Measurements from ENCODE around the gene ZFYVE28. TPM values are rescaled to one million over a fixed set of nuclear protein-coding genes. Genes with fewer than 3 reads are reported as not detected.

ZFYVE28 gene
- total RNA-seq, 5 donors from 2014 or later (not counting 1 experiment from before 2014, with no cell fraction given) = 33.4 to 56.2 (median 45.4) TPM

- 93% methylated on average over 16 of the region's 19 CpGs for WGBS (ENCODE audit: insufficient coverage)
- H3K27ac ChIP-seq (ENCODE audit: low read length) = no peak overlapping the region
- peaks cover 2 to 17% (median 5%) of the 10 kb centered on the region in 3 donors for H3K4me1 Mint-ChIP-seq
- CTCF ChIA-PET = interaction anchor here in 1 of 2 donors (0.6 kb wide), 1 partner anchor 712 kb away, joined by 4 read pairs; no protein-coding TSS in a partner anchor
- ATAC-seq (replicated peaks in 1 of 4) = no peak
- H3K27me3 Mint-ChIP-seq = no peaks in the 10 kb centered on the region
- H3K27ac Mint-ChIP-seq = no peak overlapping the region
- H3K36me3 Mint-ChIP-seq = peaks cover 25% of the 10 kb centered on the region
- peaks cover 0 to 5% of the 10 kb centered on the region in 2 experiments for H3K4me1 ChIP-seq (ENCODE audit: control insufficient read depth in 1 of 2, extremely low read depth in 1 of 2, insufficient read depth in 2 of 2, low read length in 2 of 2)
- no peak overlapping the region for H3K4me3 ChIP-seq (ENCODE audit: control insufficient read depth in 1 of 2, extremely low read depth in 1 of 2, low read length in 1 of 2)
- H3K9me3 ChIP-seq = peaks cover 2% of the 10 kb centered on the region
- no peak overlapping the region for H3K4me3 Mint-ChIP-seq
- H3K36me3 ChIP-seq (ENCODE audit: control insufficient read depth in 2 of 2, extremely low read depth in 1 of 2, insufficient read depth in 1 of 2, low read length in 1 of 2) = peaks cover 0 to 8% of the 10 kb centered on the region in 2 donors
- H3K27me3 ChIP-seq (replicated peaks in 1 of 2; ENCODE audit: control insufficient read depth in 2 of 2, extremely low read depth in 1 of 2, insufficient read depth in 2 of 2, low read length in 1 of 2) = no peaks in the 10 kb centered on the region
- POLR2A ChIA-PET = no interaction called here
- H3K9me3 Mint-ChIP-seq = peaks cover 5 to 9% (median 6%) of the 10 kb centered on the region in 3 donors
- DNase-seq = no peak
Measured at GRCh38 chr4:2303121-2303685, 115.2 kb downstream of the ZFYVE28 start.

DNA sequence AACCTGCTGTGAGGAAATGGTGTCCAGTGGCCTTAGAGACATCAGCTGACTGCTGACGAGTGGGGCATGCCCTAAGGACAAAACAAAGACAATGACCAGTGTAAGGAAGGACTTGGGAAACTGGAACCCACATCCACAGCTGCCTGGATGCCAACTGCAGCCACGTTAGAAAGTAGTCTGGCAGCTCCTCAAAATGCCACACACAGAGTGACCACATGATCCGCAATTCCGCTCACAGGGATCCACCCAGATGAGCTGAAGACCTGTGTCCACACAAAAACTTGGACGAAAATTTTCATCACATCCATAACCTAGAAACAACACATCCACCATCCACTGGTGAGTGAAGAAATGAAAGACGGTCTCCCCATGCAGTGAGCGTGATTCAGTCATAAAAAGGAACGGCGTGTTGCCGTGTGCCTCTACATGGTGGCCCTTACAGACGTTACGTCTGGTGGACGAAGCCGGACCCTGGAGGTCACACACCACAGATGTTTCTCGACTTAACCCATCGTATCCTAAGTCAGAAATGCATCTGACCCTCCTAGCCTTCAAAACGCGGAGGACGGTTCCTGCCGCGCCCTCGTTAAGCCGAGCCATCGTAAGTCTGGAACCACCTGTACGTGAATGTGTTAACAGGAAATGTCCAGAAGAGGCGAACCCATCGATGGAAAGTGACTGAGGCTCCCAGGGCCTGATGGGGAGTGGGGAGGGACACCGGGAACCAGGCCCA is 115.9 kb downstream of the ZFYVE28 start:
- Mint-ChIP-seq H3K4me3 (no peak overlapping the region), H3K9me3 (peaks cover 4 to 6% (median 5%) of the 10 kb centered on the region in 3 donors), H3K36me3 (peaks cover 23% of the 10 kb centered on the region), H3K27ac (no peak overlapping the region), H3K4me1 (peaks cover 8 to 24% (median 11%) of the 10 kb centered on the region in 3 donors), H3K27me3 (no peaks in the 10 kb centered on the region)
- Histone ChIP-seq H3K4me1 (ENCODE audit: control insufficient read depth in 1 of 2, extremely low read depth in 1 of 2, insufficient read depth in 2 of 2, low read length in 2 of 2) (peaks cover 0 to 8% of the 10 kb centered on the region in 2 experiments), H3K27ac (ENCODE audit: low read length) (no peak overlapping the region), H3K4me3 (ENCODE audit: control insufficient read depth in 1 of 2, extremely low read depth in 1 of 2, low read length in 1 of 2) (no peak overlapping the region), H3K36me3 (ENCODE audit: control insufficient read depth in 2 of 2, extremely low read depth in 1 of 2, insufficient read depth in 1 of 2, low read length in 1 of 2) (peaks cover 0 to 8% of the 10 kb centered on the region in 2 donors), H3K9me3 (no peaks in the 10 kb centered on the region), H3K27me3 (replicated peaks in 1 of 2; ENCODE audit: control insufficient read depth in 2 of 2, extremely low read depth in 1 of 2, insufficient read depth in 2 of 2, low read length in 1 of 2) (no peaks in the 10 kb centered on the region)
- ChIA-PET CTCF (interaction anchor here in 1 of 2 donors (0.6 kb wide), 1 partner anchor 712 kb away, joined by 4 read pairs; no protein-coding TSS in a partner anchor), POLR2A (no interaction called here)
- no peak for ATAC-seq (replicated peaks in 1 of 4)
- DNase-seq = no peak
- WGBS (ENCODE audit: insufficient coverage) = 93% methylated on average over 20 of the region's 28 CpGs

GRCh38 chr4:2301806-2302205 is 116.6 kb downstream of the ZFYVE28 start:
- WGBS (ENCODE audit: insufficient coverage) = 91% methylated on average over 12 of the region's 19 CpGs
- H3K27me3 Mint-ChIP-seq = no peaks in the 10 kb centered on the region

DNA sequence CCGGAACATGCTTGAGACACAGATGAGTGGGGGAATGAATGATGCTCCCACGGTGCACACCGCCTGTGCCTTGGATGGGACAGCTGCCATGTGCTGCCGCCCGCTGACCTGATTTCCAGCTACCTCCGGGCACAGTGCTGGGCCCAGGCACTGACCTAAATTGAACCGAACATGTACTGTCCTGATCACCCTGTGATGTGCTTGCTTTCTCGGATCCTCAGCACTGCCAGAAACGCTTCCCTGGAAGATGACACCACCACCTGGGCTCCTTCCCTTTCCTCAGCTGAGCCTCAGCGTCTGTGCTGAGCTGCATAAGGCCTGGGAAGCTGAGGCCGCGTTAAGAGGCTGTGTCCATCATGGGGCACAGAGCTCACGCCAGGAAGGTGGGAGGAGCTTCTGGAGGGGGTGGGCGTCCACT is 117.2 kb downstream of the ZFYVE28 start:
- Mint-ChIP-seq H3K27ac (peak overlapping the region in 1 of 2 donors; percentile 16), H3K36me3 (peaks cover 20% of the 10 kb centered on the region), H3K27me3 (no peaks in the 10 kb centered on the region), H3K4me1 (peaks cover 13 to 33% (median 17%) of the 10 kb centered on the region in 3 donors), H3K4me3 (no peak overlapping the region), H3K9me3 (no peaks in the 10 kb centered on the region)
- ChIA-PET POLR2A (no interaction called here), CTCF (no interaction called here)
- Histone ChIP-seq H3K27ac (ENCODE audit: low read length) (no peak overlapping the region), H3K9me3 (no peaks in the 10 kb centered on the region), H3K4me1 (ENCODE audit: control insufficient read depth in 1 of 2, extremely low read depth in 1 of 2, insufficient read depth in 2 of 2, low read length in 2 of 2) (peaks cover 6 to 21% of the 10 kb centered on the region in 2 experiments), H3K36me3 (ENCODE audit: control insufficient read depth in 2 of 2, extremely low read depth in 1 of 2, insufficient read depth in 1 of 2, low read length in 1 of 2) (peaks cover 0 to 8% of the 10 kb centered on the region in 2 donors), H3K4me3 (ENCODE audit: control insufficient read depth in 1 of 2, extremely low read depth in 1 of 2, low read length in 1 of 2) (no peak overlapping the region), H3K27me3 (replicated peaks in 1 of 2; ENCODE audit: control insufficient read depth in 2 of 2, extremely low read depth in 1 of 2, insufficient read depth in 2 of 2, low read length in 1 of 2) (no peaks in the 10 kb centered on the region)
- DNase-seq = no peak
- no peak for ATAC-seq (replicated peaks in 1 of 4)
- WGBS (ENCODE audit: insufficient coverage) = 87% methylated on average over 8 of the region's 14 CpGs

More at GRCh38 chr4:2301806-2302205, 116.6 kb downstream of the ZFYVE28 start:
- Mint-ChIP-seq H3K4me1 (peaks cover 11 to 30% (median 15%) of the 10 kb centered on the region in 3 donors), H3K9me3 (peaks cover 2% of the 10 kb centered on the region in 3 donors), H3K4me3 (no peak overlapping the region), H3K27ac (no peak overlapping the region), H3K36me3 (peaks cover 22% of the 10 kb centered on the region)
- Histone ChIP-seq H3K4me3 (ENCODE audit: control insufficient read depth in 1 of 2, extremely low read depth in 1 of 2, low read length in 1 of 2) (no peak overlapping the region), H3K27me3 (replicated peaks in 1 of 2; ENCODE audit: control insufficient read depth in 2 of 2, extremely low read depth in 1 of 2, insufficient read depth in 2 of 2, low read length in 1 of 2) (no peaks in the 10 kb centered on the region), H3K36me3 (ENCODE audit: control insufficient read depth in 2 of 2, extremely low read depth in 1 of 2, insufficient read depth in 1 of 2, low read length in 1 of 2) (peaks cover 0 to 8% of the 10 kb centered on the region in 2 donors), H3K27ac (ENCODE audit: low read length) (no peak overlapping the region), H3K4me1 (ENCODE audit: control insufficient read depth in 1 of 2, extremely low read depth in 1 of 2, insufficient read depth in 2 of 2, low read length in 2 of 2) (peaks cover 1 to 15% of the 10 kb centered on the region in 2 experiments), H3K9me3 (no peaks in the 10 kb centered on the region)
- ATAC-seq (replicated peaks in 1 of 4) (no peak), DNase-seq (no peak)
- CTCF ChIA-PET = no interaction called here
- POLR2A ChIA-PET = no interaction called here

DNA sequence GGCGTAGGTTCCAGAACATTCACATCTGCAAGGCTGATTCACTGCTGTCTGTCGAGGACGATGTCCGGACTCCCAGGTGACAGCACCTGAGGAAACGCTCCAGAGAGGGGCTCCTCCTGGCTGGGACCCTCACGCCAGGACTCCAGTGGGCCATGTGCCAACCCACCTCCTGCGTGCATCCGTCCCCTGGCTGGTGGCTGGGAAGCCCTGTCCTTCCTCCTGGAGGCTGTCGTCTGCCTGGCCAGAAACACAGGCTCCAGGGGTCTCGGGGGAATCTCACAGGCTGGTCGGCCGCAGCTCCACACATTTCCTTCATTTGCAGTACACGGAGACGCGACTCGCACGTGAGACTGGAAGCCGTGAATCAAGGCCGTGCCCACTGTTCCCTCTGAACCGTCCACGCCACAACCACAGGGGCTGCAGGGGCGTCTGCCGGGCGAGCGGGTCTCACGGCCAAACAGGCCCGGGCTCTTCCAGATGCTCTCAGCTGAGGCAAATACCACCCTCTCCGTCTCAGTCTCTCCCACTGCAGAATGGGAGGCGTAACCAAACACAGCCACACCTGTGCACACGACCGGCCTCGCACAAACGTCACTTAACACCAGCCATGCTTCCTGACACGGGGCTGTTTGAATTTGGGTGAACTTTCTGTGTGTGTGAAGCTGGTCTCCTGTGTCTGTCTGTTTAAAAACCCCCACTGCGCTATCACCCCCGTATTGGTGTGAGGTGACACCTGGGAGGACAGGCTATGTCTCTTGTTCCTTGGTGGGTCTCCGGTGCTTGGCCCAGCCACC is 117.8 kb downstream of the ZFYVE28 start:
- WGBS (ENCODE audit: insufficient coverage) = 95% methylated on average over 30 of the region's 37 CpGs
- Histone ChIP-seq H3K4me3 (ENCODE audit: control insufficient read depth in 1 of 2, extremely low read depth in 1 of 2, low read length in 1 of 2) (no peak overlapping the region), H3K9me3 (no peaks in the 10 kb centered on the region), H3K36me3 (ENCODE audit: control insufficient read depth in 2 of 2, extremely low read depth in 1 of 2, insufficient read depth in 1 of 2, low read length in 1 of 2) (peaks cover 0 to 8% of the 10 kb centered on the region in 2 donors), H3K27ac (ENCODE audit: low read length) (no peak overlapping the region), H3K4me1 (ENCODE audit: control insufficient read depth in 1 of 2, extremely low read depth in 1 of 2, insufficient read depth in 2 of 2, low read length in 2 of 2) (peaks cover 11 to 27% of the 10 kb centered on the region in 2 experiments), H3K27me3 (replicated peaks in 1 of 2; ENCODE audit: control insufficient read depth in 2 of 2, extremely low read depth in 1 of 2, insufficient read depth in 2 of 2, low read length in 1 of 2) (no peaks in the 10 kb centered on the region)
- Mint-ChIP-seq H3K4me1 (peaks cover 19 to 39% (median 23%) of the 10 kb centered on the region in 3 donors), H3K9me3 (no peaks in the 10 kb centered on the region), H3K36me3 (peaks cover 20% of the 10 kb centered on the region), H3K27ac (no peak overlapping the region), H3K27me3 (no peaks in the 10 kb centered on the region), H3K4me3 (no peak overlapping the region)
- no peak for ATAC-seq (replicated peaks in 1 of 4)
- CTCF ChIA-PET = no interaction called here
- DNase-seq = no peak
- POLR2A ChIA-PET = no interaction called here

GRCh38 chr4:2299794-2300193 is 118.7 kb downstream of the ZFYVE28 start:
- H3K27ac ChIP-seq (ENCODE audit: low read length) = no peak overlapping the region
- no peaks in the 10 kb centered on the region for H3K9me3 Mint-ChIP-seq
- CTCF ChIA-PET = no interaction called here
- DNase-seq = no peak
- H3K4me3 ChIP-seq (ENCODE audit: control insufficient read depth in 1 of 2, extremely low read depth in 1 of 2, low read length in 1 of 2) = no peak overlapping the region
- H3K4me3 Mint-ChIP-seq = no peak overlapping the region
- peaks cover 0 to 8% of the 10 kb centered on the region in 2 donors for H3K36me3 ChIP-seq (ENCODE audit: control insufficient read depth in 2 of 2, extremely low read depth in 1 of 2, insufficient read depth in 1 of 2, low read length in 1 of 2)
- peaks cover 25 to 44% (median 29%) of the 10 kb centered on the region in 3 donors for H3K4me1 Mint-ChIP-seq
- H3K27me3 Mint-ChIP-seq = no peaks in the 10 kb centered on the region
- H3K36me3 Mint-ChIP-seq = peaks cover 20% of the 10 kb centered on the region
- H3K27ac Mint-ChIP-seq = peak overlapping the region; percentile 49 to 81
- ATAC-seq (replicated peaks in 1 of 4) = no peak
- no peaks in the 10 kb centered on the region for H3K9me3 ChIP-seq
- 100% methylated on average over 1 of the region's 2 CpGs for WGBS (ENCODE audit: insufficient coverage)
- H3K27me3 ChIP-seq (replicated peaks in 1 of 2; ENCODE audit: control insufficient read depth in 2 of 2, extremely low read depth in 1 of 2, insufficient read depth in 2 of 2, low read length in 1 of 2) = no peaks in the 10 kb centered on the region
- peaks cover 13 to 35% of the 10 kb centered on the region in 2 experiments for H3K4me1 ChIP-seq (ENCODE audit: control insufficient read depth in 1 of 2, extremely low read depth in 1 of 2, insufficient read depth in 2 of 2, low read length in 2 of 2)
- POLR2A ChIA-PET = interaction anchor here in 1 of 2 donors (0.6 kb wide), 1 partner anchor 97 kb away, joined by 16 read pairs; no protein-coding TSS in a partner anchor
